ENCODE results near the gene CASP2. TPM values are rescaled to one million over a fixed set of nuclear protein-coding genes. Genes with fewer than 3 reads are reported as not detected.
"Not testable (repeated sequence)": the region's sequence is repeated elsewhere in the genome, so short reads cannot be mapped to it uniquely, and the experiment has no call there.

The CASP2 gene
- total RNA-seq, 1 donor from 2014 or later: 110 TPM

GRCh38 chr7:143287339-143287934 is 714 bp upstream of the CASP2 start:
- Mint-ChIP-seq H3K27me3 (ENCODE audit: insufficient read depth) (no peaks in the 10 kb centered on the region), H3K9me3 (peaks cover 4% of the 10 kb centered on the region), H3K4me3 (peak overlapping the region; percentile 94), H3K4me1 (ENCODE audit: low read depth) (peaks cover 64% of the 10 kb centered on the region), H3K36me3 (ENCODE audit: low read depth) (peaks cover 29% of the 10 kb centered on the region), H3K27ac (peak overlapping the region; percentile 92)
- no peak for DNase-seq (ENCODE audit: low spot score)
- intact Hi-C loops (cut with micrococcal nuclease): loop anchor here (5.0 to 10.0 kb wide), 3 partner anchors 615 to 1553 kb away; partner anchors contain the start of genes SSBP1 and TCAF1

GRCh38 chr7:143288836-143289235 is 685 bp downstream of the CASP2 start:
- H3K4me1 Mint-ChIP-seq (ENCODE audit: low read depth): peaks cover 61% of the 10 kb centered on the region
- peak overlapping the region; percentile 85 for H3K27ac Mint-ChIP-seq
- DNase-seq (ENCODE audit: low spot score): no peak
- intact Hi-C loops (cut with micrococcal nuclease): loop anchor here (1.0 to 10.0 kb wide), 9 partner anchors 10 to 1554 kb away; partner anchors contain the start of genes GSTK1, SSBP1 and TCAF1
- H3K36me3 Mint-ChIP-seq (ENCODE audit: low read depth): peaks cover 36% of the 10 kb centered on the region
- H3K4me3 Mint-ChIP-seq: peak overlapping the region; percentile 94
- H3K9me3 Mint-ChIP-seq: peaks cover 4% of the 10 kb centered on the region
- no peaks in the 10 kb centered on the region for H3K27me3 Mint-ChIP-seq (ENCODE audit: insufficient read depth)

- Mint-ChIP-seq H3K4me3 (peak overlapping the region; percentile 94), H3K4me1 (ENCODE audit: low read depth) (peaks cover 61% of the 10 kb centered on the region), H3K9me3 (peaks cover 4% of the 10 kb centered on the region), H3K27me3 (ENCODE audit: insufficient read depth) (no peaks in the 10 kb centered on the region), H3K36me3 (ENCODE audit: low read depth) (peaks cover 42% of the 10 kb centered on the region), H3K27ac (peak overlapping the region; percentile 85)
- no peak for DNase-seq (ENCODE audit: low spot score)
- intact Hi-C loops (cut with micrococcal nuclease): loop anchor here (1.0 to 10.0 kb wide), 5 partner anchors 10 to 1555 kb away; partner anchors contain the start of genes SSBP1 and TCAF1
These were observed 1.3 kb downstream of the CASP2 start for GRCh38 chr7:143289421-143289820.

GRCh38 chr7:143289888-143290287 is 1.7 kb downstream of the CASP2 start:
- H3K4me1 Mint-ChIP-seq (ENCODE audit: low read depth): peaks cover 61% of the 10 kb centered on the region
- intact Hi-C loops (cut with micrococcal nuclease): loop anchor here (1.0 to 10.0 kb wide), 5 partner anchors 9 to 1555 kb away; partner anchors contain the start of genes SSBP1 and TCAF1

GRCh38 chr7:143290293-143290692 is 2.1 kb downstream of the CASP2 start:
- no peak for DNase-seq (ENCODE audit: low spot score)
- peaks cover 4% of the 10 kb centered on the region for H3K9me3 Mint-ChIP-seq
- peaks cover 63% of the 10 kb centered on the region for H3K4me1 Mint-ChIP-seq (ENCODE audit: low read depth)
- peak overlapping the region; percentile 85 for H3K27ac Mint-ChIP-seq
- H3K36me3 Mint-ChIP-seq (ENCODE audit: low read depth): peaks cover 50% of the 10 kb centered on the region
- intact Hi-C loops (cut with micrococcal nuclease): no loop called here
- no peaks in the 10 kb centered on the region for H3K27me3 Mint-ChIP-seq (ENCODE audit: insufficient read depth)
- H3K4me3 Mint-ChIP-seq: peak overlapping the region; percentile 94

More at GRCh38 chr7:143289888-143290287, 1.7 kb downstream of the CASP2 start:
- Mint-ChIP-seq H3K36me3 (ENCODE audit: low read depth) (peaks cover 47% of the 10 kb centered on the region), H3K27ac (peak overlapping the region; percentile 85), H3K4me3 (peak overlapping the region; percentile 94)
- DNase-seq (ENCODE audit: low spot score); H3K27me3 Mint-ChIP-seq (ENCODE audit: insufficient read depth); H3K9me3 Mint-ChIP-seq: not testable (repeated sequence)

- H3K9me3 Mint-ChIP-seq: no peaks in the 10 kb centered on the region
- H3K36me3 Mint-ChIP-seq (ENCODE audit: low read depth): peaks cover 68% of the 10 kb centered on the region
- peaks cover 71% of the 10 kb centered on the region for H3K4me1 Mint-ChIP-seq (ENCODE audit: low read depth)
- DNase-seq (ENCODE audit: low spot score): no peak
- intact Hi-C loops (cut with micrococcal nuclease): no loop called here
- no peak overlapping the region for H3K4me3 Mint-ChIP-seq
- no peaks in the 10 kb centered on the region for H3K27me3 Mint-ChIP-seq (ENCODE audit: insufficient read depth)
- no peak overlapping the region for H3K27ac Mint-ChIP-seq
These were observed 4.7 kb downstream of the CASP2 start for GRCh38 chr7:143292876-143293275.

- H3K9me3 Mint-ChIP-seq: no peaks in the 10 kb centered on the region
- intact Hi-C loops (cut with micrococcal nuclease): no loop called here
- H3K27me3 Mint-ChIP-seq (ENCODE audit: insufficient read depth): no peaks in the 10 kb centered on the region
- H3K4me3 Mint-ChIP-seq: no peak overlapping the region
- no peak for DNase-seq (ENCODE audit: low spot score)
- peaks cover 74% of the 10 kb centered on the region for H3K36me3 Mint-ChIP-seq (ENCODE audit: low read depth)
- H3K4me1 Mint-ChIP-seq (ENCODE audit: low read depth): peaks cover 67% of the 10 kb centered on the region
- no peak overlapping the region for H3K27ac Mint-ChIP-seq
These were observed 7.7 kb downstream of the CASP2 start for GRCh38 chr7:143295870-143296269.

GRCh38 chr7:143296686-143297085 is 8.5 kb downstream of the CASP2 start:
- Mint-ChIP-seq H3K4me1 (ENCODE audit: low read depth) (peaks cover 59% of the 10 kb centered on the region), H3K9me3 (no peaks in the 10 kb centered on the region), H3K36me3 (ENCODE audit: low read depth) (peaks cover 76% of the 10 kb centered on the region), H3K27me3 (ENCODE audit: insufficient read depth) (no peaks in the 10 kb centered on the region), H3K4me3 (no peak overlapping the region), H3K27ac (peak overlapping the region; percentile 29)
- intact Hi-C loops (cut with micrococcal nuclease): no loop called here
- DNase-seq (ENCODE audit: low spot score): no peak

- H3K27ac Mint-ChIP-seq: peak overlapping the region; percentile 43
- peaks cover 76% of the 10 kb centered on the region for H3K36me3 Mint-ChIP-seq (ENCODE audit: low read depth)
- no peak overlapping the region for H3K4me3 Mint-ChIP-seq
- H3K4me1 Mint-ChIP-seq (ENCODE audit: low read depth): peaks cover 57% of the 10 kb centered on the region
- no peaks in the 10 kb centered on the region for H3K9me3 Mint-ChIP-seq
- intact Hi-C loops (cut with micrococcal nuclease): loop anchor here (1.0 kb wide), 2 partner anchors 10 to 59 kb away; no protein-coding TSS in a partner anchor
- no peaks in the 10 kb centered on the region for H3K27me3 Mint-ChIP-seq (ENCODE audit: insufficient read depth)
- DNase-seq (ENCODE audit: low spot score): no peak
These were observed 11.2 kb downstream of the CASP2 start for GRCh38 chr7:143299346-143299745.

- Mint-ChIP-seq H3K27me3 (ENCODE audit: insufficient read depth) (no peaks in the 10 kb centered on the region), H3K36me3 (ENCODE audit: low read depth) (peaks cover 76% of the 10 kb centered on the region), H3K4me3 (no peak overlapping the region), H3K9me3 (no peaks in the 10 kb centered on the region), H3K4me1 (ENCODE audit: low read depth) (peaks cover 57% of the 10 kb centered on the region), H3K27ac (no peak overlapping the region)
- peak; percentile 45 for DNase-seq (ENCODE audit: low spot score)
- intact Hi-C loops (cut with micrococcal nuclease): loop anchor here (1.0 kb wide), 2 partner anchors 11 to 60 kb away; no protein-coding TSS in a partner anchor
These were observed 11.7 kb downstream of the CASP2 start for GRCh38 chr7:143299840-143300239.

- Mint-ChIP-seq H3K27me3 (ENCODE audit: insufficient read depth) (no peaks in the 10 kb centered on the region), H3K4me1 (ENCODE audit: low read depth) (peaks cover 55% of the 10 kb centered on the region), H3K27ac (no peak overlapping the region), H3K36me3 (ENCODE audit: low read depth) (peaks cover 75% of the 10 kb centered on the region), H3K9me3 (no peaks in the 10 kb centered on the region), H3K4me3 (no peak overlapping the region)
- intact Hi-C loops (cut with micrococcal nuclease): no loop called here
- DNase-seq (ENCODE audit: low spot score): no peak
These were observed 13.1 kb downstream of the CASP2 start for GRCh38 chr7:143300959-143301935.

GRCh38 chr7:143303733-143304132 is 15.6 kb downstream of the CASP2 start:
- H3K9me3 Mint-ChIP-seq: peaks cover 8% of the 10 kb centered on the region
- no peak overlapping the region for H3K27ac Mint-ChIP-seq
- no peak overlapping the region for H3K4me3 Mint-ChIP-seq
- intact Hi-C loops (cut with micrococcal nuclease): no loop called here
- H3K27me3 Mint-ChIP-seq (ENCODE audit: insufficient read depth): no peaks in the 10 kb centered on the region
- H3K36me3 Mint-ChIP-seq (ENCODE audit: low read depth): peaks cover 79% of the 10 kb centered on the region
- peaks cover 68% of the 10 kb centered on the region for H3K4me1 Mint-ChIP-seq (ENCODE audit: low read depth)
- DNase-seq (ENCODE audit: low spot score): no peak
